GM12878 (cell line): ENCODE measurements around the gene ZNF230. TPM values are rescaled to one million over a fixed set of nuclear protein-coding genes. Genes with fewer than 3 reads are reported as not detected.
A peak's percentile ranks its signal among the peaks of the same experiment; 100 is the strongest.

Experiments
- ATAC-seq: fragments of 200-7000 bp; cut with Tn5 transposase; 3 replicates; pipeline ENCODE4 v1.9.1; 2020; ENCODE audit warnings: mild to moderate bottlenecking, moderate library complexity
- BruUV-seq: library from RNA; stranded (reverse); fragments of 400-500 nt; replicated peaks from 2 replicates; lab custom pipeline; 2021; lab: Mats Ljungman, UMichigan
- CTCF ChIA-PET: fragments of 300-600 bp; sonication (Branson Sonifier 250); formaldehyde crosslinking; extraction: SDS; loops from one replicate; lab custom pipeline; 2021; ENCODE audit warnings: inconsistent platforms; lab: Yijun Ruan, JAX
- POLR2A ChIA-PET: fragments of 350-600 bp; formaldehyde crosslinking; extraction: SDS; loops from one replicate; lab custom pipeline; 2021; ENCODE audit warnings: inconsistent platforms; lab: Charles Lee
- RAD21 ChIA-PET: fragments of 300-600 bp; sonication (Branson Sonifier 250); formaldehyde crosslinking; loops from one replicate; lab custom pipeline; 2023; ENCODE audit warnings: antibody characterized with exemption; ENCODE audit not compliant: unreplicated experiment; lab: Charles Lee
- SMC1A ChIA-PET: fragments of 300-600 bp; sonication (Branson Sonifier 250); formaldehyde crosslinking; loops from one replicate; lab custom pipeline; 2023; ENCODE audit not compliant: unreplicated experiment, uncharacterized antibody; lab: Charles Lee
- DNase-seq: peaks from one replicate; pipeline ENCODE4 v3.0.0-alpha.2; 2011; ENCODE audit warnings: low read depth, low spot score
- FAIRE-seq: peaks from 3 replicates; lab custom pipeline; 2011; peaks lifted over from hg19 to GRCh38; lab: Jason Lieb, UNC
- H2AFZ ChIP-seq: 2 replicates; pipeline ENCODE4 v1.6.0; 2011; ENCODE audit warnings: low read depth, low read length, control low read depth; ENCODE audit not compliant: control insufficient read depth
- H3K27ac ChIP-seq: 2 replicates; pipeline ENCODE4 v1.5.1; 2011; ENCODE audit warnings: control low read depth; ENCODE audit not compliant: control insufficient read depth, insufficient read depth
- H3K27me3 ChIP-seq, 2 experiments: replicated peaks in 1 of 2; 2 replicates each; pipeline versions ENCODE4 v1.6.0 to v1.6.1; 2011; ENCODE audit warnings: low read length in 1 of 2; ENCODE audit not compliant: control insufficient read depth in 2 of 2, insufficient read depth in 2 of 2
- H3K36me3 ChIP-seq, 2 experiments: 2 replicates each; pipeline ENCODE4 v1.5.1; 2011; ENCODE audit warnings: low read length in 1 of 2; ENCODE audit not compliant: control insufficient read depth in 2 of 2, insufficient read depth in 2 of 2
- H3K4me1 ChIP-seq: 2 replicates; pipeline ENCODE4 v1.6.1; 2011; ENCODE audit warnings: mild to moderate bottlenecking, low read length, moderate library complexity, mixed read lengths; ENCODE audit not compliant: control insufficient read depth, insufficient read depth
- H3K4me2 ChIP-seq: 2 replicates; pipeline ENCODE4 v1.6.0; 2011; ENCODE audit warnings: control low read depth; ENCODE audit not compliant: control insufficient read depth, insufficient read depth
- H3K4me3 ChIP-seq: fragments of 200-600 bp; sonication (generic); 2 replicates; pipeline ENCODE4 v1.5.1; 2016
- H3K79me2 ChIP-seq: 2 replicates; pipeline ENCODE4 v1.6.0; 2011; ENCODE audit warnings: low read length; ENCODE audit not compliant: control insufficient read depth, insufficient read depth
- H3K9ac ChIP-seq: 2 replicates; pipeline ENCODE4 v1.8.0; 2011; ENCODE audit warnings: low read length, control low read depth, mixed read lengths; ENCODE audit not compliant: control insufficient read depth, insufficient read depth
- H3K9me3 ChIP-seq: replicated peaks from 3 replicates; pipeline ENCODE4 v1.5.1; 2011; ENCODE audit warnings: mild to moderate bottlenecking, low read length; ENCODE audit not compliant: control insufficient read depth, insufficient read depth
- H4K20me1 ChIP-seq: 2 replicates; pipeline ENCODE4 v1.6.0; 2011; ENCODE audit not compliant: control insufficient read depth, insufficient read depth
- BCL3 ChIP-seq: IDR thresholded peaks from 2 replicates; pipeline ENCODE4 v1.6.1; 2011; ENCODE audit warnings: borderline replicate concordance, low read depth, mild to moderate bottlenecking, moderate library complexity, low read length; ENCODE audit not compliant: insufficient read depth, poor library complexity, severe bottlenecking
- CEBPZ ChIP-seq: fragments of 150-350 bp; IDR thresholded peaks from 2 replicates; pipeline ENCODE4 v1.6.1; 2016; ENCODE audit warnings: low read depth, low read length
- E4F1 ChIP-seq: fragments of 450-650 bp; IDR thresholded peaks from 2 replicates; pipeline ENCODE4 v1.6.1; 2018; ENCODE audit warnings: borderline replicate concordance, mild to moderate bottlenecking; ENCODE audit not compliant: partially characterized antibody
- ELK1 ChIP-seq: IDR thresholded peaks from 2 replicates; pipeline ENCODE4 v1.6.1; 2012; ENCODE audit warnings: low read depth, low read length, improper control_type of control experiment
- IRF3 ChIP-seq: fragments of 450-650 bp; IDR thresholded peaks from 2 replicates; pipeline ENCODE4 v1.6.1; 2014; ENCODE audit warnings: mild to moderate bottlenecking
- JUNB ChIP-seq: IDR thresholded peaks from 2 replicates; pipeline ENCODE4 v1.6.1; 2016; ENCODE audit warnings: antibody characterized with exemption, mild to moderate bottlenecking
- MEF2A ChIP-seq: IDR thresholded peaks from 2 replicates; pipeline ENCODE4 v1.6.1; 2011; ENCODE audit warnings: low read depth, mild to moderate bottlenecking, low read length, moderate library complexity; ENCODE audit not compliant: insufficient read depth
- RFX5 ChIP-seq: IDR thresholded peaks from 2 replicates; pipeline ENCODE4 v1.6.1; 2011; ENCODE audit warnings: low read depth, low read length, improper control_type of control experiment
- SMAD5 ChIP-seq: IDR thresholded peaks from 2 replicates; pipeline ENCODE4 v1.6.1; 2016; ENCODE audit warnings: antibody characterized with exemption, low read depth
- ZNF24 ChIP-seq: fragments of 450-650 bp; IDR thresholded peaks from 2 replicates; pipeline ENCODE4 v1.6.1; 2017; ENCODE audit warnings: antibody characterized with exemption, mild to moderate bottlenecking
- WGBS: methylation state at CpG from one replicate; pipeline ENCODE4 v1.1.6; 2016; ENCODE audit warnings: low lambda C conversion rate; ENCODE audit not compliant: insufficient replicate concordance, insufficient coverage; ENCODE audit errors: missing lambda C conversion rate; 5-methylcytosine and 5-hydroxymethylcytosine counted together
- in situ Hi-C: fragments of 300-500 bp; cut with MboI; formaldehyde crosslinking; loops from 9 replicates; pipeline ENCODE4 v1.14.3; 2018; ENCODE audit warnings: mixed read lengths
- intact Hi-C: fragments of 100-400 bp; cut with micrococcal nuclease; formaldehyde crosslinking; loops from one replicate; pipeline ENCODE4 v1.14.2; 2022; ENCODE audit not compliant: unreplicated experiment
- polyA plus RNA-seq, 11 experiments: library from polyadenylated mRNA; depleted of rRNA in 4 of 11; unstranded in 6 of 11; stranded (reverse) in 5 of 11; fragments of >200 nt; fragmentation: Nextera tagmentation in 4 of 11; fragmentation: Illumina TruSeq in 1 of 11; extraction: Ambion mirVana in 4 of 11; extraction: Trizol in 1 of 11; gene quantifications; 1 replicate in 1 of 11; 2 replicates in 10 of 11; pipeline versions ENCODE4 v1.2.1 to v1.2.3, GENCODE V29; 2011 to 2016; ENCODE audit warnings: inconsistent platforms in 2 of 11, missing spikeins in 2 of 11, low read depth in 1 of 11
- total RNA-seq, 4 experiments: library from RNA; depleted of rRNA in 3 of 4; stranded (reverse); fragments of >200 nt in 3 of 4; fragmentation: Illumina TruSeq in 1 of 4; extraction: Trizol in 1 of 4; gene quantifications; 2 replicates each; pipeline versions ENCODE4 v1.2.1 to v1.2.3, GENCODE V29; 2013 to 2021

ZNF230 gene
- total and polyA plus RNA-seq, 10 of the 15 experiments (the other 5 are each of a cell fraction or from before 2014, with no cell fraction given) = 1.8 to 9.1 (median 3.5) TPM

GRCh38 chr19:43983912-43984686 lies 18.7 kb upstream of the ZNF230 start, which contains the start of gene ZNF155 (continued):
- TF ChIP-seq CEBPZ (no peak), RFX5 (no peak), IRF3 (no peak)
- TF ChIP-seq, all 136 proteins: peak for 34

GRCh38 chr19:43984687-43985000 lies 18.1 kb upstream of the ZNF230 start:
- Histone ChIP-seq H3K36me3 (no peaks in the 10 kb centered on the region; a peak in 2 of 4 replicates), H3K4me3 (peak overlapping the region; percentile 90), H3K9ac (peak overlapping the region; percentile 80), H2AFZ (peak overlapping the region; percentile 99), H3K9me3 (peaks cover 2% of the 10 kb centered on the region; the same call in 2 of the 3 replicates), H3K27me3 (no peaks in the 10 kb centered on the region), H3K4me2 (peak overlapping the region; percentile 94), H3K79me2 (peaks cover 7% of the 10 kb centered on the region), H4K20me1 (no peaks in the 10 kb centered on the region), H3K27ac (peak overlapping the region; percentile 71), H3K4me1 (no peaks in the 10 kb centered on the region)
- intact Hi-C loops = loop anchor here (1.0 kb wide), 3 partner anchors 18 to 49 kb away; partner anchors contain the start of genes ZNF221, ZNF230 and ZNF45
- ChIA-PET SMC1A (interaction anchor here (0.7 to 1.7 kb wide), 6 partner anchors 17 to 110 kb away, joined by 3 to 6 read pairs (median 4); partner anchors contain the start of genes ZNF221 and ZNF45), POLR2A (interaction anchor here (0.8 to 1.2 kb wide), 3 partner anchors 10 to 110 kb away, joined by 3 read pairs; partner anchors contain the start of gene ZNF224), CTCF (interaction anchor here (0.5 to 1.5 kb wide), 4 partner anchors 19 to 52 kb away, joined by 4 to 5 read pairs (median 4); no protein-coding TSS in a partner anchor), RAD21 (interaction anchor here (1.0 to 1.6 kb wide), 3 partner anchors 34 to 320 kb away, joined by 3 to 5 read pairs (median 4); partner anchors contain the start of genes ZNF221, ZNF235 and ZNF45)
- TSS peak; percentile 83 for BruUV-seq
- WGBS = 33% methylated on average over 14 of the region's 14 CpGs
- in situ Hi-C loops = no loop called here
- no peak for FAIRE-seq
- DNase-seq = no peak
- peak; percentile 31 for ATAC-seq
- TF ChIP-seq RFX5 = no peak
- no peak for TF ChIP-seq ELK1
- TF ChIP-seq SMAD5 = no peak
- TF ChIP-seq E4F1 = no peak
- TF ChIP-seq JUNB = no peak
- TF ChIP-seq ZNF24 = no peak
- TF ChIP-seq BCL3 = no peak
- no peak for TF ChIP-seq MEF2A
